ENCODE results near the gene SUGCT. TPM values are rescaled to one million over a fixed set of nuclear protein-coding genes. Genes with fewer than 3 reads are reported as not detected.
A peak's percentile ranks its signal among the peaks of the same experiment; 100 is the strongest.

Gene SUGCT
- polyA plus RNA-seq, 1 of the 3 experiments (the other 2 are of a cell fraction) = 53.7 TPM

GRCh38 chr7:40470091-40470592, 335.3 kb downstream of the SUGCT start (continued):
- TF ChIP-seq, protein P1, sequence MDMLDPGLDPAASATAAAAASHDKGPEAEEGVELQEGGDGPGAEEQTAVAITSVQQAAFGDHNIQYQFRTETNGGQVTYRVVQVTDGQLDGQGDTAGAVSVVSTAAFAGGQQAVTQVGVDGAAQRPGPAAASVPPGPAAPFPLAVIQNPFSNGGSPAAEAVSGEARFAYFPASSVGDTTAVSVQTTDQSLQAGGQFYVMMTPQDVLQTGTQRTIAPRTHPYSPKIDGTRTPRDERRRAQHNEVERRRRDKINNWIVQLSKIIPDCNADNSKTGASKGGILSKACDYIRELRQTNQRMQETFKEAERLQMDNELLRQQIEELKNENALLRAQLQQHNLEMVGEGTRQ (IDR thresholded peaks at IDR 0.05; ENCODE audit: borderline replicate concordance, low read depth, low read length) = no peak; the same call in 1 of the 2 replicates
- TF ChIP-seq GABPA (IDR thresholded peaks at IDR 0.05; ENCODE audit: low read depth) (0 out of 2 replicates have a peak, but pooled peaks have one; percentile 5), EP300 (IDR thresholded peaks at IDR 0.05; ENCODE audit: borderline replicate concordance in 1 of 2, low read depth in 1 of 2, low read length in 1 of 2) (peak; percentile 74 to 94; a peak in 3 of 4 replicates), SIN3A (IDR thresholded peaks at IDR 0.05; ENCODE audit: borderline replicate concordance, low read depth, low read length) (peak; percentile 79; the same call in 1 of the 2 replicates), RXRA (IDR thresholded peaks at IDR 0.05; ENCODE audit: borderline replicate concordance, low read depth) (peak; percentile 97), TEAD4 (IDR thresholded peaks at IDR 0.05; ENCODE audit: borderline replicate concordance, insufficient read depth) (peak; percentile 52; the same call in 1 of the 2 replicates), FOXM1 (IDR thresholded peaks at IDR 0.05; ENCODE audit: low read depth) (peak; percentile 36; the same call in 1 of the 2 replicates), CHD2 (IDR thresholded peaks at IDR 0.05; ENCODE audit: low read length, partially characterized antibody) (no peak), MEF2A (IDR thresholded peaks at IDR 0.05; ENCODE audit: borderline replicate concordance, low read depth) (peak; percentile 84; the same call in 1 of the 2 replicates)
- TF ChIP-seq, protein P2, sequence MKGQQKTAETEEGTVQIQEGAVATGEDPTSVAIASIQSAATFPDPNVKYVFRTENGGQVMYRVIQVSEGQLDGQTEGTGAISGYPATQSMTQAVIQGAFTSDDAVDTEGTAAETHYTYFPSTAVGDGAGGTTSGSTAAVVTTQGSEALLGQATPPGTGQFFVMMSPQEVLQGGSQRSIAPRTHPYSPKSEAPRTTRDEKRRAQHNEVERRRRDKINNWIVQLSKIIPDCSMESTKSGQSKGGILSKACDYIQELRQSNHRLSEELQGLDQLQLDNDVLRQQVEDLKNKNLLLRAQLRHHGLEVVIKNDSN (IDR thresholded peaks at IDR 0.05; ENCODE audit: borderline replicate concordance, low read depth) = no peak
- TF ChIP-seq, protein P3, sequence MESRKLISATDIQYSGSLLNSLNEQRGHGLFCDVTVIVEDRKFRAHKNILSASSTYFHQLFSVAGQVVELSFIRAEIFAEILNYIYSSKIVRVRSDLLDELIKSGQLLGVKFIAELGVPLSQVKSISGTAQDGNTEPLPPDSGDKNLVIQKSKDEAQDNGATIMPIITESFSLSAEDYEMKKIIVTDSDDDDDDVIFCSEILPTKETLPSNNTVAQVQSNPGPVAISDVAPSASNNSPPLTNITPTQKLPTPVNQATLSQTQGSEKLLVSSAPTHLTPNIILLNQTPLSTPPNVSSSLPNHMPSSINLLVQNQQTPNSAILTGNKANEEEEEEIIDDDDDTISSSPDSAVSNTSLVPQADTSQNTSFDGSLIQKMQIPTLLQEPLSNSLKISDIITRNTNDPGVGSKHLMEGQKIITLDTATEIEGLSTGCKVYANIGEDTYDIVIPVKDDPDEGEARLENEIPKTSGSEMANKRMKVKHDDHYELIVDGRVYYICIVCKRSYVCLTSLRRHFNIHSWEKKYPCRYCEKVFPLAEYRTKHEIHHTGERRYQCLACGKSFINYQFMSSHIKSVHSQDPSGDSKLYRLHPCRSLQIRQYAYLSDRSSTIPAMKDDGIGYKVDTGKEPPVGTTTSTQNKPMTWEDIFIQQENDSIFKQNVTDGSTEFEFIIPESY (IDR thresholded peaks at IDR 0.05; ENCODE audit: borderline replicate concordance, low read depth) = peak; percentile 67; the same call in 1 of the 2 replicates
- TF ChIP-seq, protein P4, sequence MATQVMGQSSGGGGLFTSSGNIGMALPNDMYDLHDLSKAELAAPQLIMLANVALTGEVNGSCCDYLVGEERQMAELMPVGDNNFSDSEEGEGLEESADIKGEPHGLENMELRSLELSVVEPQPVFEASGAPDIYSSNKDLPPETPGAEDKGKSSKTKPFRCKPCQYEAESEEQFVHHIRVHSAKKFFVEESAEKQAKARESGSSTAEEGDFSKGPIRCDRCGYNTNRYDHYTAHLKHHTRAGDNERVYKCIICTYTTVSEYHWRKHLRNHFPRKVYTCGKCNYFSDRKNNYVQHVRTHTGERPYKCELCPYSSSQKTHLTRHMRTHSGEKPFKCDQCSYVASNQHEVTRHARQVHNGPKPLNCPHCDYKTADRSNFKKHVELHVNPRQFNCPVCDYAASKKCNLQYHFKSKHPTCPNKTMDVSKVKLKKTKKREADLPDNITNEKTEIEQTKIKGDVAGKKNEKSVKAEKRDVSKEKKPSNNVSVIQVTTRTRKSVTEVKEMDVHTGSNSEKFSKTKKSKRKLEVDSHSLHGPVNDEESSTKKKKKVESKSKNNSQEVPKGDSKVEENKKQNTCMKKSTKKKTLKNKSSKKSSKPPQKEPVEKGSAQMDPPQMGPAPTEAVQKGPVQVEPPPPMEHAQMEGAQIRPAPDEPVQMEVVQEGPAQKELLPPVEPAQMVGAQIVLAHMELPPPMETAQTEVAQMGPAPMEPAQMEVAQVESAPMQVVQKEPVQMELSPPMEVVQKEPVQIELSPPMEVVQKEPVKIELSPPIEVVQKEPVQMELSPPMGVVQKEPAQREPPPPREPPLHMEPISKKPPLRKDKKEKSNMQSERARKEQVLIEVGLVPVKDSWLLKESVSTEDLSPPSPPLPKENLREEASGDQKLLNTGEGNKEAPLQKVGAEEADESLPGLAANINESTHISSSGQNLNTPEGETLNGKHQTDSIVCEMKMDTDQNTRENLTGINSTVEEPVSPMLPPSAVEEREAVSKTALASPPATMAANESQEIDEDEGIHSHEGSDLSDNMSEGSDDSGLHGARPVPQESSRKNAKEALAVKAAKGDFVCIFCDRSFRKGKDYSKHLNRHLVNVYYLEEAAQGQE (IDR thresholded peaks at IDR 0.05; ENCODE audit: low read depth, low read length) = peak; percentile 76

Data from SK-N-SH (cell line).